ENCODE results near the gene KLF9. TPM values are rescaled to one million over a fixed set of nuclear protein-coding genes. Genes with fewer than 3 reads are reported as not detected.
A peak's percentile ranks its signal among the peaks of the same experiment; 100 is the strongest.

Gene KLF9
- polyA plus RNA-seq, 1 donor (not counting 4 experiments of a cell fraction or from before 2014, with no cell fraction given), result 4.5 TPM

DNA sequence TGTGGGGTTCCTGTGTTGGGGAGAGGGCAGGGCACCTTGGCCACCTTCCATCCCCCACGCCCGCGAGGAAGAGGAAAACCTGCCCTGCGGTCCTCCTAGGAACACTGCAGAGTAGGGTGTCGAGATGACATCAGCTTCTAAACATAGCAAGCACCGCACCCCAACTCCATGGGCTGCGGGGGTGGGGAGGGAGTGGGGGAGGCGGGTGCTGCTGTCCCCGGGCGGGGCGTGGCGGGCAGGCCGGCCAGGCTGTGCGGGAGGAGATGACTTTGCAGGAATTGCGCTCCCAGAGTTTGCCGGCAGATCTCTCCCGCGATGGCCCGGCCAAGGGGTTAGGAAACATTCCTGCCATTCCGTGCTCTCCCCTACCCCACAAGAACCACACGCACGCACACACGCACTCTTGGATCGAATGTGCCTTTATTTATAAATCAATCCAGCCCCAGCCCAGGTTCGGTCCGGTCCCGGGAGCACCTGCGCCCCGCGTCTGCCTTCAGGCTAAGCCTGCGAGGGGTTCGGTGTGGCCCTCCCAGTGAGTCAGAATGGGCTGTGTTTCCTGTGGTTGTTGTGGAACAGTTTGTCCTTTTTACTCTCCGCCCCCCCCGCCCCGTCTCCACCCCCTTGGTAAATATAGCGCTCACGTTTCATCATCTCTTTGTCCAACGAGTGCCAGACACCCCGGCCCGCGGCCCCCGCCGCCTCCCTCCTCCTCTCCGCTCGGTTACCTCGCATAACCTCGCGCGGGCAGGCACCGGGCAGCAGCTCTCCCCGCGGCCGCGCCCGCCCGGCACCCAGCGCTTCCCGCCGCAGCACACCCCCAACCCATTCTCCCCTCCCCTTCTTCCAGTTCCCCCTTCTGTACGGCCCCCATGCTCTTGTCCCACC, 5.3 kb upstream of the KLF9 start:
- Histone ChIP-seq H3K27ac (ENCODE audit: control insufficient read depth, insufficient read depth, low read length) (peak overlapping the region; percentile 98), H3K4me3 (ENCODE audit: control insufficient read depth in 2 of 3, extremely low read depth in 1 of 3, insufficient read depth in 2 of 3, low read depth in 1 of 3, low read length in 3 of 3) (peak overlapping the region; percentile 39 to 78 (median 68)), H3K79me2 (ENCODE audit: control insufficient read depth, insufficient read depth, low read length) (no peaks in the 10 kb centered on the region), H4K20me1 (ENCODE audit: control insufficient read depth, extremely low read depth, insufficient read depth, low read length) (no peaks in the 10 kb centered on the region), H3K9me3 (ENCODE audit: control insufficient read depth, low read depth, low read length) (no peaks in the 10 kb centered on the region), H3K27me3 (ENCODE audit: control insufficient read depth, extremely low read depth, insufficient read depth, low read length) (no peaks in the 10 kb centered on the region), H2AFZ (ENCODE audit: control insufficient read depth, low read length) (peak overlapping the region; percentile 68), H3K4me1 (ENCODE audit: control insufficient read depth, extremely low read depth, insufficient read depth, low read length) (peaks cover 21% of the 10 kb centered on the region), H3K4me2 (ENCODE audit: control insufficient read depth, extremely low read depth, insufficient read depth, low read depth, low read length) (peak overlapping the region; percentile 93), H3K36me3 (ENCODE audit: control insufficient read depth in 2 of 2, extremely low read depth in 1 of 2, insufficient read depth in 2 of 2, low read length in 2 of 2) (no peaks in the 10 kb centered on the region), H3K9ac (ENCODE audit: control insufficient read depth, extremely low read depth, insufficient read depth, low read length) (peak overlapping the region; percentile 91), H3K9me1 (ENCODE audit: control insufficient read depth, extremely low read depth, insufficient read depth, low read length) (no peaks in the 10 kb centered on the region)
- no peak for FAIRE-seq
- DNase-seq (ENCODE audit: low read depth, low spot score), result no peak
- dilution Hi-C loops (cut with MboI; ENCODE audit: extremely low pct_ligation_motif_present, low sequenced_read_pairs), result no loop called here
- TF ChIP-seq, protein P1, sequence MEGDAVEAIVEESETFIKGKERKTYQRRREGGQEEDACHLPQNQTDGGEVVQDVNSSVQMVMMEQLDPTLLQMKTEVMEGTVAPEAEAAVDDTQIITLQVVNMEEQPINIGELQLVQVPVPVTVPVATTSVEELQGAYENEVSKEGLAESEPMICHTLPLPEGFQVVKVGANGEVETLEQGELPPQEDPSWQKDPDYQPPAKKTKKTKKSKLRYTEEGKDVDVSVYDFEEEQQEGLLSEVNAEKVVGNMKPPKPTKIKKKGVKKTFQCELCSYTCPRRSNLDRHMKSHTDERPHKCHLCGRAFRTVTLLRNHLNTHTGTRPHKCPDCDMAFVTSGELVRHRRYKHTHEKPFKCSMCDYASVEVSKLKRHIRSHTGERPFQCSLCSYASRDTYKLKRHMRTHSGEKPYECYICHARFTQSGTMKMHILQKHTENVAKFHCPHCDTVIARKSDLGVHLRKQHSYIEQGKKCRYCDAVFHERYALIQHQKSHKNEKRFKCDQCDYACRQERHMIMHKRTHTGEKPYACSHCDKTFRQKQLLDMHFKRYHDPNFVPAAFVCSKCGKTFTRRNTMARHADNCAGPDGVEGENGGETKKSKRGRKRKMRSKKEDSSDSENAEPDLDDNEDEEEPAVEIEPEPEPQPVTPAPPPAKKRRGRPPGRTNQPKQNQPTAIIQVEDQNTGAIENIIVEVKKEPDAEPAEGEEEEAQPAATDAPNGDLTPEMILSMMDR (optimal IDR thresholded peaks at IDR 0.05 in 1 of 3, IDR thresholded peaks at IDR 0.05 in 1 of 3, conservative IDR thresholded peaks at IDR 0.05 in 1 of 3; ENCODE audit: extremely low read depth in 1 of 3, insufficient read depth in 2 of 3, low read length in 3 of 3), result no peak
- no peak for TF ChIP-seq EZH2 (IDR thresholded peaks at IDR 0.05; ENCODE audit: low read length)

DNA sequence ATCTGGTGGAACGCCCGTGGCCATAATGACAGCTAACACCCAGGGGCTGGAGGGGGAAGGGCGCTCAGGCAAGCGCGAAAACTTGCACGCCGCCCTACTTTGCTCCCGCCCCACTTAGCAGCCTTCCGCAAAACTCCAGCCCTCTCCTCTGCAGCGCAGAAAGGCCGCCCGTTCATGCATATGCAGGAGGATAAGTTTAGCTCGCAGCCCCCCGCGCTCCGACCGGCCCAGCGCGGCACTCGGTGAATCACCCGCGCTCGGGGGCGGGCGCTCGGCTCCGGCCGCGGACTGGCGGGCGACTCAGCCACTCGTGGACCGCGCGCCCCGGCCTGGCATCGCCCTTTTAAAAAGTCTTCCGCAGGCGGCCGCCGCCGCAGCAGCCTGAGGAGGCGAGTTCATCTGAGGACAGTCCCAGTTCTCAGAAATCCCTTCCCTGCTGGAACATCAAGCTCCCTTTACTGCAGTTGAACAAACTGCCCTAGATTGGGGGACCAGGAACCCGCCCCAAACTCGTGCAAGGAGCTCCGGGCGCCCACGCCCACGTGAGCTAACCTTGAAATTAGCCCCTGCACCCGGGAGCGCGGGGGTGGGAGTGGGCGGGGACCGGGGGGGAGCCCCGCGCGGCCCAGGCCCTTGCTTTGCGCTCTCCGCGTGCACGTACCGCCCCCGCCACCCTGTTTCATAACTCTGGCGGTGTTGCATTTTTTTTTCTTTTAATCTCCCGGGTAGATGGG, 4.5 kb upstream of the KLF9 start:
- peak overlapping the region; percentile 98 for H3K27ac ChIP-seq (ENCODE audit: control insufficient read depth, insufficient read depth, low read length)
- H3K9ac ChIP-seq (ENCODE audit: control insufficient read depth, extremely low read depth, insufficient read depth, low read length), result peak overlapping the region; percentile 91
- H3K9me1 ChIP-seq (ENCODE audit: control insufficient read depth, extremely low read depth, insufficient read depth, low read length), result no peaks in the 10 kb centered on the region
- H2AFZ ChIP-seq (ENCODE audit: control insufficient read depth, low read length), result peak overlapping the region; percentile 84
- H4K20me1 ChIP-seq (ENCODE audit: control insufficient read depth, extremely low read depth, insufficient read depth, low read length), result no peaks in the 10 kb centered on the region
- no peaks in the 10 kb centered on the region for H3K79me2 ChIP-seq (ENCODE audit: control insufficient read depth, insufficient read depth, low read length)
- H3K4me3 ChIP-seq (ENCODE audit: control insufficient read depth in 2 of 3, extremely low read depth in 1 of 3, insufficient read depth in 2 of 3, low read depth in 1 of 3, low read length in 3 of 3), result peak overlapping the region; percentile 39 to 78 (median 68)
- no peaks in the 10 kb centered on the region for H3K36me3 ChIP-seq (ENCODE audit: control insufficient read depth in 2 of 2, extremely low read depth in 1 of 2, insufficient read depth in 2 of 2, low read length in 2 of 2)
- H3K27me3 ChIP-seq (ENCODE audit: control insufficient read depth, extremely low read depth, insufficient read depth, low read length), result no peaks in the 10 kb centered on the region
- H3K9me3 ChIP-seq (ENCODE audit: control insufficient read depth, low read depth, low read length), result no peaks in the 10 kb centered on the region
- dilution Hi-C loops (cut with MboI; ENCODE audit: extremely low pct_ligation_motif_present, low sequenced_read_pairs), result no loop called here
- DNase-seq (ENCODE audit: low read depth, low spot score) (no peak), FAIRE-seq (no peak)
- H3K4me1 ChIP-seq (ENCODE audit: control insufficient read depth, extremely low read depth, insufficient read depth, low read length), result peaks cover 21% of the 10 kb centered on the region
- peak overlapping the region; percentile 93 for H3K4me2 ChIP-seq (ENCODE audit: control insufficient read depth, extremely low read depth, insufficient read depth, low read depth, low read length)
- no peak for TF ChIP-seq EZH2 (IDR thresholded peaks at IDR 0.05; ENCODE audit: low read length)
- TF ChIP-seq, protein P1 (optimal IDR thresholded peaks at IDR 0.05 in 1 of 3, IDR thresholded peaks at IDR 0.05 in 1 of 3, conservative IDR thresholded peaks at IDR 0.05 in 1 of 3; ENCODE audit: extremely low read depth in 1 of 3, insufficient read depth in 2 of 3, low read length in 3 of 3), result no peak

Data from keratinocyte (primary cell).